HG03378 (cell line): ENCODE measurements around the gene EPB41L1.

Experiments used
- ATAC-seq: cut with Tn5 transposase; IDR thresholded peaks from one replicate; pipeline ENCODE4 v1.9.1; 2021; ENCODE audit warnings: mild to moderate bottlenecking, moderate library complexity; ENCODE audit not compliant: unreplicated experiment

EPB41L1 gene

GRCh38 chr20:36275441-36276189 lies 121.1 kb downstream of the EPB41L1 start:
- no peak for ATAC-seq

- ATAC-seq: no peak
Measured at GRCh38 chr20:36277546-36277945, 123.0 kb downstream of the EPB41L1 start.

GRCh38 chr20:36279362-36279761 lies 124.8 kb downstream of the EPB41L1 start:
- no peak for ATAC-seq

GRCh38 chr20:36279776-36280175 lies 125.2 kb downstream of the EPB41L1 start:
- ATAC-seq: no peak

DNA sequence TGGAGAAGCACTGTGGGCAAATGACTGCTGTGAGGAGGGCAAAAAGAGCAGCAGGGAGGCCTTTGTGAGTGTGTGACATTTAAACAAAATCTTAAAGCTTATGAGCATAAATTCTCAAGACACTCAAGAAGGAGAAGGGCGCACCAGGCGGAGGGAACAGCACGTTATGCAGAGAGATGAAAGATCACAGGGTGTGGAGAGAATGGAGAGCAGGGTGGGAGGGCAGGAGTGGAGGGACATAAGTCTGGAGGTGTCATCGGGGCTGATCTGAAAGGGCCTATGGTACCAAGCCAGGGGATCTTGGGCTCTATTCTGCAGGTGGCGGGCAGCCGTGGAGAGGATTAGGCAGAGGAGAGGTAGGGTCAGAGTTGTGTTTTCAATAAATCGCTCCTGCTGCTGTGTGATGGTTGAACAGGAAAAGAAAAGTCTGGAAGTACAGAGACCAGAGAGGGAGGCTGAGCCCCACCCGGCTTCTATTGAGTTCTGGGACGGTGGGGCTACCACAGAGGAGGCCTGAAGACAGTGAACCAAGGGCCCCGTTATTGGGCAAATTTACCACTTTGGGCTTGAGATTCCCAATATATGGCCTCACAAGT lies 127.3 kb downstream of the EPB41L1 start:
- no peak for ATAC-seq
